Erythroblast (primary cell): ENCODE results near the gene TECPR1.

Experiments
- GATA1 ChIP-seq: IDR thresholded peaks from 2 replicates; pipeline ENCODE4 v1.6.1; 2011; ENCODE audit warnings: low read depth, mild to moderate bottlenecking, control low read depth, low read length, moderate library complexity
- POLR2A ChIP-seq: IDR thresholded peaks from 2 replicates; pipeline ENCODE4 v1.6.1; 2011; ENCODE audit warnings: mild to moderate bottlenecking, low read length

GRCh38 chr7:98205162-98205845 is 46.7 kb downstream of the TECPR1 start:
- TF ChIP-seq POLR2A = no peak
- TF ChIP-seq GATA1 = no peak
